Gastrocnemius medialis (tissue), 4 donors: ENCODE results near the gene FGG. TPM values are rescaled to one million over a fixed set of nuclear protein-coding genes. Genes with fewer than 3 reads are reported as not detected.
A peak's percentile ranks its signal among the peaks of the same experiment; 100 is the strongest.

Experiments used
- ATAC-seq, 2 donors: fragments of 150-250 bp; one replicate each; pipeline ENCODE4 v1.9.1; 2016
- DNase-seq, 2 donors: peaks; one replicate each; pipeline ENCODE4 v3.0.0-alpha.2; 2019
- H3K27ac ChIP-seq, 4 donors: fragments of 200-600 bp; sonication (generic); 1 replicate in 1 of 4; 2 replicates in 3 of 4; pipeline ENCODE4 v1.5.1; 2016 to 2018; ENCODE audit warnings: mild to moderate bottlenecking in 2 of 4, moderate library complexity in 1 of 4
- H3K27me3 ChIP-seq, 3 donors: fragments of 200-600 bp; sonication (generic) in 2 of 3; 1 replicate in 1 of 3; 2 replicates in 2 of 3; pipeline versions ENCODE4 v1.5.1 to v1.6.0; 2016 to 2019; ENCODE audit warnings: mild to moderate bottlenecking in 1 of 3, moderate library complexity in 1 of 3
- H3K36me3 ChIP-seq, 2 donors: fragments of 200-600 bp; sonication (generic) in 1 of 2; one replicate each; pipeline ENCODE4 v1.5.1; 2017 to 2018
- H3K4me1 ChIP-seq, 2 donors: fragments of 200-600 bp; sonication (generic) in 1 of 2; one replicate each; pipeline ENCODE4 v1.5.1; 2016 to 2017; ENCODE audit warnings: mild to moderate bottlenecking in 2 of 2
- H3K4me3 ChIP-seq, 4 donors: fragments of 200-600 bp; sonication (generic) in 3 of 4; 1 replicate in 1 of 4; 2 replicates in 3 of 4; pipeline ENCODE4 v1.5.1; 2016 to 2019; ENCODE audit warnings: mild to moderate bottlenecking in 2 of 4
- H3K9me3 ChIP-seq, 3 donors: fragments of 200-600 bp; sonication (generic) in 2 of 3; 1 replicate in 1 of 3; 2 replicates in 2 of 3; pipeline ENCODE4 v1.5.1; 2016 to 2019
- POLR2A ChIP-seq, 2 donors: fragments of 450-650 bp; IDR thresholded peaks; one replicate each; pipeline ENCODE4 v1.6.1; 2017; ENCODE audit warnings: antibody characterized with exemption in 2 of 2, mild to moderate bottlenecking in 2 of 2, moderate library complexity in 2 of 2
- in situ Hi-C, 4 donors: fragments of 200-750 bp; cut with MboI; loops; one replicate each; pipeline versions ENCODE4 v1.15.0 to v1.8.0; 2017; ENCODE audit warnings: low sequenced_read_pairs in 4 of 4
- intact Hi-C: fragments of 100-400 bp; cut with DNase I; formaldehyde crosslinking; loops from one replicate; pipeline ENCODE4 v1.15.1; 2023; ENCODE audit warnings: low total_unique reads
- total RNA-seq, 4 donors: library from RNA; depleted of rRNA; stranded (reverse); fragments of >200 nt; gene quantifications; one replicate each; pipeline versions ENCODE4 v1.1.0 to v1.2.3, GENCODE V29; 2016
- TF ChIP-seq, protein P1 (sequence below), 5 experiments: fragments of 450-650 bp in 3 of 5; fragments of 200-600 bp in 2 of 5; sonication (generic) in 2 of 5; IDR thresholded peaks in 4 of 5; conservative IDR thresholded peaks in 1 of 5; 1 replicate in 4 of 5; 2 replicates in 1 of 5; pipeline ENCODE4 v1.5.1; 2016 to 2019; ENCODE audit warnings: antibody characterized with exemption in 5 of 5, mild to moderate bottlenecking in 3 of 5, moderate library complexity in 3 of 5

FGG gene
- total RNA-seq, 4 donors from 2014 or later, result 21.0 to 44.3 TPM; not detected in 2

DNA sequence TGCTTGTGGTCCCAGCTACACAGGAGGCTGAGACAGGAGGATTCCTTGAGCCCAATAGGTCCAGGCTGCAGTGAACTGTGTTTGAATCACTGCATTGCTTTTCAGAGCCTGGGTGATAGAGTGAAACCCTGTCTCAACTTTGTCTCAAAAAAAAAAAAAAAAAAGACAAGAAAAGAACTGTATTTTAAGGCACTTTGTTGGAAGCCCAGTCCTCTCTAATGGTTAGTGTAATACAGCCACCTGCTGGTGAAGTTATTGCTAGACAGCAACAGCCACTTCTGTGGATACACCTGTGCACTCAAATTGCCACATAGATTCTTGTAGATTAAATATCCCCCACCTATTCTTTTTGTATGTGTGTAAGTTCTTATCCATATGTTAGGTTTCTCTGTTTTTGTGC lies 10.1 kb upstream of the FGG start:
- intact Hi-C loops, result loop anchor here (5.0 to 10.0 kb wide), 2 partner anchors 70 to 298 kb away; partner anchors contain the start of gene PLRG1
- no peak for TF ChIP-seq POLR2A (IDR thresholded peaks at IDR 0.05)
- TF ChIP-seq, protein P1, sequence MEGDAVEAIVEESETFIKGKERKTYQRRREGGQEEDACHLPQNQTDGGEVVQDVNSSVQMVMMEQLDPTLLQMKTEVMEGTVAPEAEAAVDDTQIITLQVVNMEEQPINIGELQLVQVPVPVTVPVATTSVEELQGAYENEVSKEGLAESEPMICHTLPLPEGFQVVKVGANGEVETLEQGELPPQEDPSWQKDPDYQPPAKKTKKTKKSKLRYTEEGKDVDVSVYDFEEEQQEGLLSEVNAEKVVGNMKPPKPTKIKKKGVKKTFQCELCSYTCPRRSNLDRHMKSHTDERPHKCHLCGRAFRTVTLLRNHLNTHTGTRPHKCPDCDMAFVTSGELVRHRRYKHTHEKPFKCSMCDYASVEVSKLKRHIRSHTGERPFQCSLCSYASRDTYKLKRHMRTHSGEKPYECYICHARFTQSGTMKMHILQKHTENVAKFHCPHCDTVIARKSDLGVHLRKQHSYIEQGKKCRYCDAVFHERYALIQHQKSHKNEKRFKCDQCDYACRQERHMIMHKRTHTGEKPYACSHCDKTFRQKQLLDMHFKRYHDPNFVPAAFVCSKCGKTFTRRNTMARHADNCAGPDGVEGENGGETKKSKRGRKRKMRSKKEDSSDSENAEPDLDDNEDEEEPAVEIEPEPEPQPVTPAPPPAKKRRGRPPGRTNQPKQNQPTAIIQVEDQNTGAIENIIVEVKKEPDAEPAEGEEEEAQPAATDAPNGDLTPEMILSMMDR (IDR thresholded peaks at IDR 0.05 in 4 of 5, conservative IDR thresholded peaks at IDR 0.05 in 1 of 5), result no peak
- no peak overlapping the region for H3K27ac ChIP-seq
- ATAC-seq (no peak), DNase-seq (no peak)
- H3K27me3 ChIP-seq, result peaks cover 0 to 3% (median 0%) of the 10 kb centered on the region in 3 donors
- peaks cover 0 to 3% of the 10 kb centered on the region in 2 donors for H3K4me1 ChIP-seq
- no peaks in the 10 kb centered on the region for H3K9me3 ChIP-seq
- no peaks in the 10 kb centered on the region for H3K36me3 ChIP-seq
- no peak overlapping the region for H3K4me3 ChIP-seq
- in situ Hi-C loops, result no loop called here

- intact Hi-C loops (loop anchor here (5.0 to 10.0 kb wide), 2 partner anchors 68 to 295 kb away; partner anchors contain the start of gene PLRG1), in situ Hi-C loops (no loop called here)
- TF ChIP-seq, protein P1 (IDR thresholded peaks at IDR 0.05 in 4 of 5, conservative IDR thresholded peaks at IDR 0.05 in 1 of 5), result no peak
- TF ChIP-seq POLR2A (IDR thresholded peaks at IDR 0.05), result no peak
- Histone ChIP-seq H3K27ac (no peak overlapping the region), H3K27me3 (no peaks in the 10 kb centered on the region), H3K36me3 (no peaks in the 10 kb centered on the region), H3K4me3 (no peak overlapping the region), H3K9me3 (no peaks in the 10 kb centered on the region), H3K4me1 (no peaks in the 10 kb centered on the region)
- DNase-seq, result no peak
- ATAC-seq, result no peak
Measured at GRCh38 chr4:154620111-154620510, 7.7 kb upstream of the FGG start.

DNA sequence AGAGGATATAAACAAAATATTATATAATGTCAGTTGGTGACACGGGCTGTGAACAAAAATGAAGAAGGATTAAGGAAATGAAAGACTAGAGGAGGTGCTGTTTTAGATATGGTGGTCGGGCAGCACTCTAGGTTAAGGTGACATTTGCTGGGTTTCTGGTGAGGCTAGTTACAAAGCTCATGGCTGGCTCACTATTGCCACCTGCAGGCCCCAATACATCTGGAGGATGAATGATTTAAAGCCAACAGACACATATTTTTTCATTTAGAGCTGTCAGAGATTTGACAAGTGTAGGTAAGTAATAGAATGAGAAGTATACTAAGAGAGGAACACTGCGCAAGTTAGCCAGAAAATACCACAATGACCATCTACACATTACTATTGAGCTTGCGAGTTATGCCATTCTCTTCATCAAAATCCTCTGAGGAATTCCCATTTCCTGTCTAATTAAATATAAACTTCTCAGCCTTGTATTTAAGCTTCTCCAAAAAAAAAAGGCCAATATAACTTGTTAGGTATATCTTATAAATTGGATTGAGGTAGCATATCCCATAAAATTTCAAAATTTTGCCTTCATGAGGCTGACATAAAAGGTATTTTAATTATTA lies 6.4 kb upstream of the FGG start:
- DNase-seq, result no peak
- H3K36me3 ChIP-seq, result no peaks in the 10 kb centered on the region
- H3K27ac ChIP-seq, result no peak overlapping the region
- no peaks in the 10 kb centered on the region for H3K4me1 ChIP-seq
- in situ Hi-C loops, result no loop called here
- no peak overlapping the region for H3K4me3 ChIP-seq
- TF ChIP-seq, protein P1 (IDR thresholded peaks at IDR 0.05 in 4 of 5, conservative IDR thresholded peaks at IDR 0.05 in 1 of 5), result peak in 1 of 5 experiments; percentile 11
- no peak for TF ChIP-seq POLR2A (IDR thresholded peaks at IDR 0.05)
- no peaks in the 10 kb centered on the region for H3K9me3 ChIP-seq
- ATAC-seq, result no peak
- no peaks in the 10 kb centered on the region for H3K27me3 ChIP-seq
- intact Hi-C loops, result no loop called here

DNA sequence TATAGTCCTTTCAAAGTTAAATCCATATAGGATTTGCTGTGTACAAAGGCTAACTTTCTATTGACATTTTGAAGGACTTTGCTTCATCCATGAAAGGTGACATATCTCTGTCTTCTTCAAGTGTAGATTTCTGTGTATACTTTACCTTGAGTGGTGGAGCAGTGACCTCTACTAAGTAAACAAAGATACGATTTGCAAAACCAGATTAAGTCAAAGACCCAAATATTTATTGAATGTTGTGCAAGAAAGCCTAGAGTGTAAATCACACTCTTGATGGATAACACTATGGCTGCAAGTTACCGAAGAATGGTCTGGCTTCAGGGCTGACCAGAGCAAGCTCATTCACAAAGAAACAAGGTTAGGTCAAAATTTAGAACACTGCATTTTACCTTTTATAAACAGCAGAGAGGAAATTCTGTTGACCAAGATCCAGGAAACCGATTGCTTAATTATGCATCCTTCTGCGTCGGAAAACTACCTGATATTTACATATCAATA lies 5.4 kb upstream of the FGG start:
- Histone ChIP-seq H3K27ac (no peak overlapping the region), H3K4me3 (no peak overlapping the region), H3K27me3 (no peaks in the 10 kb centered on the region), H3K36me3 (no peaks in the 10 kb centered on the region), H3K4me1 (no peaks in the 10 kb centered on the region), H3K9me3 (no peaks in the 10 kb centered on the region)
- no peak for TF ChIP-seq POLR2A (IDR thresholded peaks at IDR 0.05)
- TF ChIP-seq, protein P1 (IDR thresholded peaks at IDR 0.05 in 4 of 5, conservative IDR thresholded peaks at IDR 0.05 in 1 of 5), result no peak
- ATAC-seq (no peak), DNase-seq (no peak)
- intact Hi-C loops, result no loop called here
- in situ Hi-C loops, result no loop called here
